Body of pancreas (tissue), 4 donors: ENCODE results near the gene GOLGA3. TPM values are rescaled to one million over a fixed set of nuclear protein-coding genes. Genes with fewer than 3 reads are reported as not detected.

Source experiments
- ATAC-seq: fragments of 150-250 bp; one replicate; pipeline ENCODE4 v1.9.1; 2016
- DNase-seq, 4 donors: peaks; one replicate each; pipeline ENCODE4 v3.0.0-alpha.2; 2019
- H3K27ac ChIP-seq, 4 donors: fragments of 200-600 bp; sonication (generic); 1 replicate in 3 of 4; 2 replicates in 1 of 4; pipeline versions ENCODE4 v1.5.1 to v1.6.1; 2016 to 2019; ENCODE audit warnings: mild to moderate bottlenecking in 1 of 4, mixed read lengths in 1 of 4, moderate library complexity in 1 of 4
- H3K27me3 ChIP-seq, 2 donors: fragments of 200-600 bp; sonication (generic); one replicate each; pipeline ENCODE4 v1.6.0; 2016; ENCODE audit warnings: mild to moderate bottlenecking in 1 of 2
- H3K36me3 ChIP-seq, 2 donors: fragments of 200-600 bp; sonication (generic); replicated peaks in 1 of 2; 2 replicates each; pipeline ENCODE4 v1.5.1; 2016; ENCODE audit warnings: low read depth in 2 of 2; ENCODE audit not compliant: insufficient read depth in 1 of 2
- H3K4me1 ChIP-seq: fragments of 200-600 bp; sonication (generic); one replicate; pipeline ENCODE4 v1.6.0; 2016
- H3K4me3 ChIP-seq, 2 donors: fragments of 200-600 bp; sonication (generic); 1 replicate in 1 of 2; 2 replicates in 1 of 2; pipeline ENCODE4 v1.5.1; 2016 to 2019
- H3K9me3 ChIP-seq, 3 donors: fragments of 200-600 bp; sonication (generic); 1 replicate in 2 of 3; 2 replicates in 1 of 3; pipeline ENCODE4 v1.5.1; 2016
- POLR2A ChIP-seq, 3 donors: fragments of 450-650 bp; IDR thresholded peaks; one replicate each; pipeline ENCODE4 v1.6.1; 2016; ENCODE audit warnings: antibody characterized with exemption in 3 of 3, mild to moderate bottlenecking in 2 of 3
- WGBS, 2 donors: methylation state at CpG; one replicate each; pipeline ENCODE4 v1.1.5; 2017; 5-methylcytosine and 5-hydroxymethylcytosine counted together
- intact Hi-C: fragments of 100-400 bp; cut with DNase I; formaldehyde crosslinking; loops from one replicate; pipeline ENCODE4 v1.15.1; 2023
- total RNA-seq, 2 donors: library from RNA; depleted of rRNA; stranded (reverse); fragments of >200 nt; gene quantifications; one replicate each; pipeline ENCODE4 v1.1.0, GENCODE V29; 2016
- TF ChIP-seq, protein P1 (sequence below), 7 experiments: fragments of 450-650 bp in 4 of 7; fragments of 200-600 bp in 3 of 7; sonication (generic) in 3 of 7; IDR thresholded peaks; one replicate each; pipeline ENCODE4 v1.5.1; 2016 to 2019; ENCODE audit warnings: antibody characterized with exemption in 7 of 7

Gene GOLGA3
- total RNA-seq, 2 donors from 2014 or later = 57.3 to 98.6 TPM

DNA sequence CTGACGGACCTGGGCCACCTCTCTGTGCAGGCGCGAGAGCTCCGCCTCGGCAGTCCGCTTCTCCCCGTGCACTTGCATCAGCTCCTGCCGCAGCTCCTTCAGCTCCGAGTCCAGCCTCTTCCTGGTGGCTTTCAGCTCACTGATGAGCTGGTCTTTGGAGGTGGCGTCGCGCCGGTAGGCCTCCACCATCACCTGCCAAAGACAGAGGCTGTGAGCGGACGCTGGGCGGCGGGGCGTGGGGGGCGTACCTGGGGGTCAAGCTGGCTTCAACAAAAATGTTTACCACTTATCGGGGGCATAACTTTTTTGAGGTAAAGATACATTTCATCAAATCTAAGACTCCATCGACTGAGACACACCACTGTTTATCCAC lies 39.6 kb downstream of the GOLGA3 start:
- no peak for ATAC-seq
- intact Hi-C loops = no loop called here
- H3K4me3 ChIP-seq = no peak overlapping the region
- DNase-seq = no peak
- TF ChIP-seq, protein P1, sequence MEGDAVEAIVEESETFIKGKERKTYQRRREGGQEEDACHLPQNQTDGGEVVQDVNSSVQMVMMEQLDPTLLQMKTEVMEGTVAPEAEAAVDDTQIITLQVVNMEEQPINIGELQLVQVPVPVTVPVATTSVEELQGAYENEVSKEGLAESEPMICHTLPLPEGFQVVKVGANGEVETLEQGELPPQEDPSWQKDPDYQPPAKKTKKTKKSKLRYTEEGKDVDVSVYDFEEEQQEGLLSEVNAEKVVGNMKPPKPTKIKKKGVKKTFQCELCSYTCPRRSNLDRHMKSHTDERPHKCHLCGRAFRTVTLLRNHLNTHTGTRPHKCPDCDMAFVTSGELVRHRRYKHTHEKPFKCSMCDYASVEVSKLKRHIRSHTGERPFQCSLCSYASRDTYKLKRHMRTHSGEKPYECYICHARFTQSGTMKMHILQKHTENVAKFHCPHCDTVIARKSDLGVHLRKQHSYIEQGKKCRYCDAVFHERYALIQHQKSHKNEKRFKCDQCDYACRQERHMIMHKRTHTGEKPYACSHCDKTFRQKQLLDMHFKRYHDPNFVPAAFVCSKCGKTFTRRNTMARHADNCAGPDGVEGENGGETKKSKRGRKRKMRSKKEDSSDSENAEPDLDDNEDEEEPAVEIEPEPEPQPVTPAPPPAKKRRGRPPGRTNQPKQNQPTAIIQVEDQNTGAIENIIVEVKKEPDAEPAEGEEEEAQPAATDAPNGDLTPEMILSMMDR (IDR thresholded peaks at IDR 0.05) = no peak
- TF ChIP-seq POLR2A (IDR thresholded peaks at IDR 0.05) = no peak
- H3K4me1 ChIP-seq = no peaks in the 10 kb centered on the region
- no peaks in the 10 kb centered on the region for H3K9me3 ChIP-seq
- no peak overlapping the region for H3K27ac ChIP-seq
- peaks cover 20 to 35% of the 10 kb centered on the region in 2 donors for H3K36me3 ChIP-seq
- H3K27me3 ChIP-seq = no peaks in the 10 kb centered on the region
- WGBS, 2 donors = 96 to 98% methylated on average over 21 of the region's 21 CpGs

DNA sequence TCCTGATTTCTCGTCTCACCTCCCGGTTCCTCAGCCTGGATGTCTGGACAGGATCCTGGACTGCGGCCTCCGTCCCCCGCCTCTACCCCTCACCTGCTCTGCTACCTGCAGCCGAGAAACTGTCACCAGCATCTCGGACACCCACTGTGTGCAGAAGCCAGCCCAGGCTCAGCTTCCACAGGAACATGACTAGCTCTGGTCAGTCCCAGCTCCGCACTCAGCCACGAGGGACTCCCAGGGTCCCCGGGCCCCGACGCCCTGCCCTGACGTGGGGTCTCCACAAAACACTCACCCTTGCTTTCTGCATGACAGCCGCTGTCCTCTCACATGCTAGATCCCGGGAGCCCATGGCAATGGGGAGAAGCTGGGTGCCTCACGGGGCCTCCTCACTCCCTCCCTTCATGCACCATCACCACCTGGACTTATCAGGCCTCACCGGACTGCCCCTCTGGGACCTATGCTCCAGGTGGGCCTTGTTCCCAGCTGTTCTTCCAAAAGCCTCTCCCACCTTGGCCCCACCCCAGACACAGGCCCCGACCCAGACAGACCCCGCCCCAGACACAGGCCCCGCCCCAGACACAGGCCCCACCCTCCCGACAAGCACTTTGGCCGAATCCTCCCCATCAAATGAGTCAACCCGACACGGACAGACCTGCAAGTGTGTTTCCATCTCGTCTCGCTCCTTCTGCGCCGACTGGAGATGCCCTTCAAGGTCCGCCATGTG lies 40.1 kb downstream of the GOLGA3 start:
- DNase-seq (no peak), ATAC-seq (no peak)
- peaks cover 20 to 35% of the 10 kb centered on the region in 2 donors for H3K36me3 ChIP-seq
- TF ChIP-seq, protein P1 (IDR thresholded peaks at IDR 0.05) = no peak
- no peak for TF ChIP-seq POLR2A (IDR thresholded peaks at IDR 0.05)
- H3K4me3 ChIP-seq = no peak overlapping the region
- H3K27ac ChIP-seq = no peak overlapping the region
- H3K9me3 ChIP-seq = no peaks in the 10 kb centered on the region
- intact Hi-C loops = no loop called here
- 92 to 93% methylated on average over 17 to 29 of the region's 29 CpGs for WGBS, 2 donors
- H3K27me3 ChIP-seq = no peaks in the 10 kb centered on the region
- no peaks in the 10 kb centered on the region for H3K4me1 ChIP-seq

DNA sequence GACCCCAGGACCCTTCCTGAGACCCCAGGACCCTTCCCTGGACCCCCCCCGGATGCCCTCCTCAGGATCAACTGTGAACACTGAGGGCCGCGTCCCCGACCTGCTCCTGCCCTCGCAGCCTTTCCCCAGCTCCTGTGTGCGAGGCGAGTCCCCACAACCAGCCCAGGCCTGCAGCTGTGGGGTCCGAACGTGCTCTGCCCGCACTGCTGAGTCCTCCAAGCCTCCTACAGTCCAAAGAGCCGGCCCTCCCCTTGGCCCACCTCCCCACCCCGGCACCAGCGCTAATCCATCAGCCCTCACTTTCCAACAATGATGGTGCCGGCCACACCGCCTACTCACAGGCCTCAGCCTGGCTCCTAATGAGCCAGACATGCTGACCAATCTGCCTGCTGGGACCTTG lies 40.8 kb downstream of the GOLGA3 start:
- 84 to 100% methylated on average over 4 to 15 of the region's 15 CpGs for WGBS, 2 donors
- no peak overlapping the region for H3K4me3 ChIP-seq
- ATAC-seq = no peak
- TF ChIP-seq, protein P1 (IDR thresholded peaks at IDR 0.05) = no peak
- no peak for TF ChIP-seq POLR2A (IDR thresholded peaks at IDR 0.05)
- intact Hi-C loops = no loop called here
- no peak overlapping the region for H3K27ac ChIP-seq
- no peaks in the 10 kb centered on the region for H3K4me1 ChIP-seq
- DNase-seq = no peak
- no peaks in the 10 kb centered on the region for H3K9me3 ChIP-seq
- peaks cover 20 to 40% of the 10 kb centered on the region in 2 donors for H3K36me3 ChIP-seq
- no peaks in the 10 kb centered on the region for H3K27me3 ChIP-seq

DNA sequence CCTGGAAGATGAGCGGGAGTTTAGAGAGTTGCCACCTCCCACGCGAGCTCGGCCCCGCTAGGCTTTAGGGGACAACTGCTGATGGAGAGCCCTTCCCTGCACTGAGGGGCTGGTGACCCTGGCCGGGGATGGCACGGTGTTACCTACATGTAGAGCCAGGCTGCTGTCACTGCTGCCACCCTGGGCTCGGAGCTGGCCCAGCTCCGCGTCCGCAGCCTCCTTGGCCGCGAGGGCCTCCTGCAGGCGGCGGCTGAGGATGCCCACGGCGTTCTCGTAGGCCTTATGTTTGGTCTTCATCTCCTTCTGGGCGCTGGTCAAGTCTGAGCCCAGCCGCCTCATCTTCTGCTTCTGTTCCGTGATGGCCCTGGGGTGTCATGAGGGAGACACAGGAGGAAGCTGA lies 42.5 kb downstream of the GOLGA3 start:
- TF ChIP-seq POLR2A (IDR thresholded peaks at IDR 0.05) = no peak
- peaks cover 20 to 47% of the 10 kb centered on the region in 2 donors for H3K36me3 ChIP-seq
- H3K9me3 ChIP-seq = no peaks in the 10 kb centered on the region
- WGBS, 2 donors = 89 to 94% methylated on average over 7 of the region's 21 CpGs
- no peak overlapping the region for H3K27ac ChIP-seq
- H3K27me3 ChIP-seq = no peaks in the 10 kb centered on the region
- ATAC-seq (no peak), DNase-seq (no peak)
- intact Hi-C loops = no loop called here
- no peaks in the 10 kb centered on the region for H3K4me1 ChIP-seq
- H3K4me3 ChIP-seq = no peak overlapping the region

DNA sequence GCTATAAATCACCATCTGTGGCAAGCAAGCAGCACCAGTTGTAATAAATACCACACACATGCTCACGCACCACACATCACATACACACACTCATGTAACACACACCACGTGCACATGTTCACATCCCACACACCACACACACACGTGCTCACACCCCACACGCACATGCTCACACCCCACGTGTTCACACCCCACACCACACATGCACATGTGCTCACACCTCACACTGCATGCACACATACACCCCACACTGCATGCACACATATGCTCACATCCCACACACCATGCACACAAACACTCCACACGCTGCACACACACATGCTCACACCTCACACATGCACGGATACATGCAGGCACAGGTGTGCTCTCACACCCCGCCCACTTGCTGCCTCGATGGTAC lies 44.1 kb downstream of the GOLGA3 start:
- Histone ChIP-seq H3K9me3 (no peaks in the 10 kb centered on the region), H3K36me3 (peaks cover 16 to 57% of the 10 kb centered on the region in 2 donors), H3K4me1 (no peaks in the 10 kb centered on the region), H3K27me3 (no peaks in the 10 kb centered on the region), H3K4me3 (no peak overlapping the region), H3K27ac (no peak overlapping the region)
- DNase-seq = no peak
- 82 to 87% methylated on average over 9 of the region's 9 CpGs for WGBS, 2 donors
- TF ChIP-seq, protein P1 (IDR thresholded peaks at IDR 0.05) = no peak
- no peak for TF ChIP-seq POLR2A (IDR thresholded peaks at IDR 0.05)
- ATAC-seq = no peak
- intact Hi-C loops = no loop called here
